ENCODE results near the gene SPATS2. TPM values are rescaled to one million over a fixed set of nuclear protein-coding genes. Genes with fewer than 3 reads are reported as not detected.

Gene SPATS2
- total and polyA plus RNA-seq, 2 donors (not counting 3 experiments of a cell fraction or from before 2014, with no cell fraction given): 55.8 to 66.5 TPM

DNA sequence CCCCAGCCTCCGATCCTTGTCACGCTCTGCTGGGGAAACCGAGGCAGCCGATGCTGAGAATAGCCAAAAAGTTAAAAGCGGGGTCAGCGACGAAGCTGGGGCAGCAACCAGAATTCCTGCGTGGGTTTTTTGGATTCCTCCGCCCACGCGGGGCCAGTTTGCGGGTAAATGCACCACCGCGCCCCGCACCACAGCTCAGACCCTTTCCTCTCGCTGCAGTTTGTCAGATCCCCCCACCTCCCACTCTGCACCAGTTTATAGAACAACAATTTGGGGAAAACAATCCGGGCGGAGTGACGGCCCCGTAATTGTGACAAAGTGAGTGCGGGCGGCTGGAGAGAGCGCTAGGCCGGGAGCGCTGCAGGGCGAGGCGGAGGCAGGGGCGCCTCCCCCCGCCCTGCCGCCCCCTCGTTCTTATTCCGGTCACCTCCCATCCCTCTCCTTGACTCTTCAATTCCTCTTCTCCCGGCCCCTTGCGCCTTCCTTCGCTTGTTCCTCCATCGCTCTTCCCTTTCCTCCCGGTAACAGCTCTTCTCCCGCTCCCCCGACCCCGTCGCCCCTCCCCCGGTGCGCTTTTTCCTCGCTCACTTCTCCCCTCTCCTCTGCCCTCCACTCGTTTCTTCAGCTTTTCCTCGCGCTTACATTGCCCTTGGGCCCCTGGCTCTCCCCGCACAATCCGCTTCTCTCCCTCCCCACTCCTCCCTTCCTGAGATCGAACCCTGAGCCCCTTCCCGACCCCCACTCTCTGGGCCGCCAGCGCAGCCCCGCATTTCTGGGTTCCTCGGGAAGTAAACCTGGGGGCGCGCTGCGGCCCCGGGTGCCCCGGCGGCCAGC is 21.2 kb upstream of the SPATS2 start:
- ChIA-PET CTCF (interaction anchor here (0.6 to 8.0 kb wide), 10 partner anchors 11 to 233 kb away, joined by 3 to 280 read pairs (median 35); partner anchors contain the start of genes C1QL4, KCNH3, PRPH and TROAP), POLR2A (no interaction called here)
- intact Hi-C loops (cut with micrococcal nuclease) (loop anchor here (10.0 kb wide), 1 partner anchor 399 kb away; the partner anchor contains the start of gene TMBIM6), dilution Hi-C loops (cut with MboI; ENCODE audit: extremely low pct_ligation_motif_present, low sequenced_read_pairs) (no loop called here)
- no peaks in the 10 kb centered on the region for H3K9me1 ChIP-seq (replicated peaks; ENCODE audit: control insufficient read depth, extremely low read depth, insufficient read depth, low read length)
- TF ChIP-seq, protein P1, sequence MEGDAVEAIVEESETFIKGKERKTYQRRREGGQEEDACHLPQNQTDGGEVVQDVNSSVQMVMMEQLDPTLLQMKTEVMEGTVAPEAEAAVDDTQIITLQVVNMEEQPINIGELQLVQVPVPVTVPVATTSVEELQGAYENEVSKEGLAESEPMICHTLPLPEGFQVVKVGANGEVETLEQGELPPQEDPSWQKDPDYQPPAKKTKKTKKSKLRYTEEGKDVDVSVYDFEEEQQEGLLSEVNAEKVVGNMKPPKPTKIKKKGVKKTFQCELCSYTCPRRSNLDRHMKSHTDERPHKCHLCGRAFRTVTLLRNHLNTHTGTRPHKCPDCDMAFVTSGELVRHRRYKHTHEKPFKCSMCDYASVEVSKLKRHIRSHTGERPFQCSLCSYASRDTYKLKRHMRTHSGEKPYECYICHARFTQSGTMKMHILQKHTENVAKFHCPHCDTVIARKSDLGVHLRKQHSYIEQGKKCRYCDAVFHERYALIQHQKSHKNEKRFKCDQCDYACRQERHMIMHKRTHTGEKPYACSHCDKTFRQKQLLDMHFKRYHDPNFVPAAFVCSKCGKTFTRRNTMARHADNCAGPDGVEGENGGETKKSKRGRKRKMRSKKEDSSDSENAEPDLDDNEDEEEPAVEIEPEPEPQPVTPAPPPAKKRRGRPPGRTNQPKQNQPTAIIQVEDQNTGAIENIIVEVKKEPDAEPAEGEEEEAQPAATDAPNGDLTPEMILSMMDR (IDR thresholded peaks at IDR 0.05; ENCODE audit: extremely low read depth in 1 of 2, insufficient read depth in 1 of 2, low read depth in 1 of 2, low read length in 2 of 2): no peak
- TF ChIP-seq EZH2 (IDR thresholded peaks at IDR 0.05; ENCODE audit: borderline replicate concordance, low read depth, low read length, severe bottlenecking): peak; percentile 97
- no peak overlapping the region for H2AFZ ChIP-seq (ENCODE audit: low read depth, low read length)
- H3K79me2 ChIP-seq (ENCODE audit: control insufficient read depth, insufficient read depth, low read length): no peaks in the 10 kb centered on the region
- no peak for DNase-seq (ENCODE audit: low read depth, low spot score)
- H3K36me3 ChIP-seq (ENCODE audit: control insufficient read depth in 2 of 2, extremely low read depth in 1 of 2, insufficient read depth in 2 of 2, low read length in 2 of 2): no peaks in the 10 kb centered on the region
- H3K4me3 ChIP-seq (replicated peaks in 1 of 3; ENCODE audit: insufficient read depth in 1 of 3, low read depth in 1 of 3, low read length in 3 of 3): peak overlapping the region in 1 of 3 experiments; percentile 25
- no TSS peak for BruUV-seq (replicated peaks)
- no peak overlapping the region for H3K27ac ChIP-seq (ENCODE audit: insufficient read depth, low read depth, low read length)
- peaks cover 40% of the 10 kb centered on the region for H3K4me1 ChIP-seq (ENCODE audit: control insufficient read depth, extremely low read depth, insufficient read depth, low read length)
- H3K27me3 ChIP-seq (ENCODE audit: control insufficient read depth in 2 of 2, insufficient read depth in 2 of 2, low read length in 2 of 2): peaks cover 36 to 49% of the 10 kb centered on the region in 2 experiments
- no peak overlapping the region for H3K9ac ChIP-seq (replicated peaks; ENCODE audit: extremely low read depth, insufficient read depth, low read length)
- H3K4me2 ChIP-seq (ENCODE audit: insufficient read depth, low read length): peak overlapping the region; percentile 33
- no peak for FAIRE-seq
- no peaks in the 10 kb centered on the region for H3K9me3 ChIP-seq (replicated peaks; ENCODE audit: control insufficient read depth, insufficient read depth, low read length)
- H4K20me1 ChIP-seq (replicated peaks; ENCODE audit: control insufficient read depth, extremely low read depth, insufficient read depth, low read length): no peaks in the 10 kb centered on the region

All from endothelial cell of umbilical vein (primary cell).